Psoas muscle (tissue), 8 donors: Measurements from ENCODE around the gene ZNF598. TPM values are rescaled to one million over a fixed set of nuclear protein-coding genes. Genes with fewer than 3 reads are reported as not detected.
A peak's percentile ranks its signal among the peaks of the same experiment; 100 is the strongest.

Experiments
- ATAC-seq, 4 donors: fragments of 200-7000 bp; cut with Tn5 transposase; one replicate each; pipeline ENCODE4 v1.9.1; 2020; ENCODE audit warnings: moderate library complexity in 3 of 4, mild to moderate bottlenecking in 2 of 4
- DNase-seq, 2 donors: peaks; one replicate each; pipeline ENCODE4 v3.0.0-alpha.2; 2020
- H3K27ac ChIP-seq: fragments of 200-600 bp; one replicate; pipeline ENCODE4 v1.8.0; 2022
- H3K27me3 ChIP-seq, 3 donors: fragments of 200-600 bp in 1 of 3; one replicate each; pipeline versions ENCODE4 v1.6.1 to v1.8.0; 2013 to 2022; ENCODE audit warnings: low read length in 2 of 3, mild to moderate bottlenecking in 2 of 3, moderate library complexity in 1 of 3; ENCODE audit not compliant: insufficient read depth in 3 of 3
- H3K36me3 ChIP-seq, 2 donors: fragments of 200-600 bp in 1 of 2; one replicate each; pipeline versions ENCODE4 v1.6.1 to v1.8.0; 2013 to 2022; ENCODE audit warnings: low read depth in 1 of 2, mild to moderate bottlenecking in 1 of 2, moderate library complexity in 1 of 2; ENCODE audit not compliant: insufficient read depth in 1 of 2
- H3K4me1 ChIP-seq: fragments of 200-600 bp; one replicate; pipeline ENCODE4 v1.8.0; 2022
- H3K4me3 ChIP-seq: fragments of 200-600 bp; one replicate; pipeline ENCODE4 v1.8.0; 2022; ENCODE audit warnings: mild to moderate bottlenecking
- H3K9me3 ChIP-seq: fragments of 200-600 bp; one replicate; pipeline ENCODE4 v1.8.0; 2022
- CTCF ChIP-seq: fragments of 200-600 bp; IDR thresholded peaks from one replicate; pipeline ENCODE4 v1.8.0; 2022; ENCODE audit warnings: antibody characterized with exemption
- WGBS, 3 donors: extraction: QIAGEN DNeasy Blood & Tissue Kit; methylation state at CpG; one replicate each; pipeline versions ENCODE4 v1.1.6 to v1.1.7; 2013; 5-methylcytosine and 5-hydroxymethylcytosine counted together
- intact Hi-C, 2 donors: fragments of 100-400 bp; cut with DNase I; formaldehyde crosslinking; loops; one replicate each; pipeline versions ENCODE4 v1.11.0 to v1.14.2; 2022
- polyA plus RNA-seq, 3 donors: library from polyadenylated mRNA; stranded (reverse); fragments of 200-250 nt; gene quantifications; one replicate each; pipeline ENCODE4 v1.2.3, GENCODE V29; 2013
- total RNA-seq, 4 donors: library from RNA; stranded (reverse); fragmentation: NEBNext Ultra II Directional in 2 of 4; extraction: Animal tissue kit (Norgen Biotek cat#: 25700) in 2 of 4; gene quantifications; one replicate each; pipeline versions ENCODE4 v1.2.1 to v1.2.4, GENCODE V29; 2021 to 2023
- donor health status: healthy with polysubstance abuse.
- donor health status: DM: no; HTN: no; CAD: no; lungs with moderate emphysema.
- donor health status: Bipolar disorder and iron deficiency.
- donor health status: healthy.
- donor health status: DM: yes; HTN: yes; CAD: no.
- donor health status: DM: no; HTN: no; CAD: no.
- donor health status: DM: no; HTN: no; CAD: no.
- donor health status: DM: yes; HTN: yes; CAD: no.

Gene ZNF598
- total and polyA plus RNA-seq, 7 donors, result 27.4 to 58.8 (median 46.0) TPM

- Histone ChIP-seq H3K27me3 (no peaks in the 10 kb centered on the region), H3K36me3 (peaks cover 0 to 73% of the 10 kb centered on the region in 2 donors), H3K4me1 (peaks cover 7% of the 10 kb centered on the region), H3K9me3 (no peaks in the 10 kb centered on the region), H3K4me3 (no peak overlapping the region), H3K27ac (no peak overlapping the region)
- DNase-seq (no peak), ATAC-seq (no peak)
- 96 to 97% (median 96%) methylated on average over 21 of the region's 21 CpGs for WGBS, 3 donors
- no peak for TF ChIP-seq CTCF
- intact Hi-C loops, result no loop called here
Observed at GRCh38 chr16:2053211-2053610, 43.6 kb upstream of the ZNF598 start.

GRCh38 chr16:2048116-2048543 lies 38.5 kb upstream of the ZNF598 start:
- peak in 1 of 4 donors; percentile 44 for ATAC-seq
- Histone ChIP-seq H3K9me3 (no peaks in the 10 kb centered on the region), H3K27ac (peak overlapping the region; percentile 70), H3K27me3 (no peaks in the 10 kb centered on the region), H3K36me3 (peaks cover 0 to 32% of the 10 kb centered on the region in 2 donors), H3K4me3 (peak overlapping the region; percentile 80), H3K4me1 (peaks cover 19% of the 10 kb centered on the region)
- intact Hi-C loops, result no loop called here
- DNase-seq, result no peak
- WGBS, 3 donors, result 1% methylated on average over 27 to 30 of the region's 30 CpGs
- no peak for TF ChIP-seq CTCF

GRCh38 chr16:2047330-2048115 lies 37.9 kb upstream of the ZNF598 start, which contains the start of the genes NTHL1 and TSC2:
NTHL1 (minus strand) TSS chr16:2047834; CDS start chr16:2047823, 11 bp downstream.
TSC2 (plus strand) TSS chr16:2047985; CDS start chr16:2048616, 631 bp downstream.
- Histone ChIP-seq H3K4me1 (peaks cover 19% of the 10 kb centered on the region), H3K27ac (peak within 1 kb of the TSS; percentile 70), H3K36me3 (peaks cover 0 to 26% of the 10 kb centered on the region in 2 donors), H3K4me3 (peak within 1 kb of the TSS; percentile 80), H3K27me3 (no peaks in the 10 kb centered on the region), H3K9me3 (no peaks in the 10 kb centered on the region)
- ATAC-seq (peak; percentile 98 to 100 (median 98)), DNase-seq (peak; percentile 97 to 98)
- intact Hi-C loops, result no loop called here
- WGBS, 3 donors, result 0 to 1% (median 1%) methylated on average over 37 to 81 of the region's 81 CpGs
- TF ChIP-seq CTCF, result peak; percentile 41

- Histone ChIP-seq H3K36me3 (peaks cover 0 to 20% of the 10 kb centered on the region in 2 donors), H3K4me1 (peaks cover 19% of the 10 kb centered on the region), H3K27me3 (no peaks in the 10 kb centered on the region), H3K27ac (peak overlapping the region; percentile 70), H3K4me3 (peak overlapping the region; percentile 80), H3K9me3 (no peaks in the 10 kb centered on the region)
- DNase-seq (no peak), ATAC-seq (peak in 1 of 4 donors; percentile 5)
- intact Hi-C loops, result no loop called here
- 20 to 25% (median 23%) methylated on average over 8 of the region's 8 CpGs for WGBS, 3 donors
- TF ChIP-seq CTCF, result no peak
Observed at GRCh38 chr16:2046893-2047329, 37.3 kb upstream of the ZNF598 start.
